ENCODE data around the gene DLL3. TPM values are rescaled to one million over a fixed set of nuclear protein-coding genes. Genes with fewer than 3 reads are reported as not detected.

DLL3 gene
- total RNA-seq, 2 donors from 2014 or later, result 2.0 to 4.3 TPM

GRCh38 chr19:39471756-39472536 is 26.8 kb upstream of the DLL3 start:
- Histone ChIP-seq H3K4me3 (ENCODE audit: low read length) (no peak overlapping the region), H3K4me1 (ENCODE audit: control insufficient read depth, insufficient read depth, low read length) (no peaks in the 10 kb centered on the region), H3K36me3 (ENCODE audit: control insufficient read depth, insufficient read depth, low read length) (peaks cover 88% of the 10 kb centered on the region), H3K27me3 (ENCODE audit: control insufficient read depth, insufficient read depth, low read length, poor library complexity, severe bottlenecking) (no peaks in the 10 kb centered on the region), H3K9ac (ENCODE audit: extremely low read depth, low read length, poor library complexity, severe bottlenecking) (no peak overlapping the region), H3K27ac (ENCODE audit: low read depth, low read length) (no peak overlapping the region), H3K9me3 (ENCODE audit: control insufficient read depth, low read length) (no peaks in the 10 kb centered on the region)
- no peak for DNase-seq
- 94 to 100% methylated on average over 2 to 8 of the region's 8 CpGs for WGBS, 2 experiments (ENCODE audit: insufficient coverage in 1 of 2, insufficient read length in 1 of 2)
- no peaks in the 10 kb centered on the region for H3K4me1 Mint-ChIP-seq
- H3K27me3 Mint-ChIP-seq (ENCODE audit: insufficient read depth), result no peaks in the 10 kb centered on the region
- H3K4me3 Mint-ChIP-seq, result no peak overlapping the region
- H3K9me3 Mint-ChIP-seq, result no peaks in the 10 kb centered on the region
- H3K36me3 Mint-ChIP-seq (ENCODE audit: low read depth), result peaks cover 75% of the 10 kb centered on the region
- TF ChIP-seq CTCF (conservative IDR thresholded peaks at IDR 0.05), result no peak
- no peak overlapping the region for H3K27ac Mint-ChIP-seq

- Histone ChIP-seq H3K27me3 (ENCODE audit: control insufficient read depth, insufficient read depth, low read length, poor library complexity, severe bottlenecking) (no peaks in the 10 kb centered on the region), H3K9ac (ENCODE audit: extremely low read depth, low read length, poor library complexity, severe bottlenecking) (no peak overlapping the region), H3K4me1 (ENCODE audit: control insufficient read depth, insufficient read depth, low read length) (no peaks in the 10 kb centered on the region), H3K4me3 (ENCODE audit: low read length) (no peak overlapping the region), H3K9me3 (ENCODE audit: control insufficient read depth, low read length) (no peaks in the 10 kb centered on the region), H3K36me3 (ENCODE audit: control insufficient read depth, insufficient read depth, low read length) (peaks cover 81% of the 10 kb centered on the region), H3K27ac (ENCODE audit: low read depth, low read length) (no peak overlapping the region)
- no peak for DNase-seq
- TF ChIP-seq CTCF (conservative IDR thresholded peaks at IDR 0.05), result no peak
- no peaks in the 10 kb centered on the region for H3K4me1 Mint-ChIP-seq
- H3K36me3 Mint-ChIP-seq (ENCODE audit: low read depth), result peaks cover 75% of the 10 kb centered on the region
- 94 to 98% methylated on average over 25 to 32 of the region's 32 CpGs for WGBS, 2 experiments (ENCODE audit: insufficient coverage in 1 of 2, insufficient read length in 1 of 2)
- H3K27me3 Mint-ChIP-seq (ENCODE audit: insufficient read depth), result no peaks in the 10 kb centered on the region
- H3K9me3 Mint-ChIP-seq, result no peaks in the 10 kb centered on the region
- H3K27ac Mint-ChIP-seq, result no peak overlapping the region
- no peak overlapping the region for H3K4me3 Mint-ChIP-seq
Observed at GRCh38 chr19:39472746-39473442, 25.9 kb upstream of the DLL3 start.

- no peak for TF ChIP-seq CTCF (conservative IDR thresholded peaks at IDR 0.05)
- 96 to 100% methylated on average over 5 to 11 of the region's 11 CpGs for WGBS, 2 experiments (ENCODE audit: insufficient coverage in 1 of 2, insufficient read length in 1 of 2)
- Mint-ChIP-seq H3K4me1 (no peaks in the 10 kb centered on the region), H3K27me3 (ENCODE audit: insufficient read depth) (no peaks in the 10 kb centered on the region), H3K4me3 (no peak overlapping the region), H3K36me3 (ENCODE audit: low read depth) (peaks cover 71% of the 10 kb centered on the region), H3K9me3 (no peaks in the 10 kb centered on the region), H3K27ac (no peak overlapping the region)
- Histone ChIP-seq H3K36me3 (ENCODE audit: control insufficient read depth, insufficient read depth, low read length) (peaks cover 75% of the 10 kb centered on the region), H3K9me3 (ENCODE audit: control insufficient read depth, low read length) (no peaks in the 10 kb centered on the region), H3K4me3 (ENCODE audit: low read length) (no peak overlapping the region), H3K27me3 (ENCODE audit: control insufficient read depth, insufficient read depth, low read length, poor library complexity, severe bottlenecking) (no peaks in the 10 kb centered on the region), H3K27ac (ENCODE audit: low read depth, low read length) (no peak overlapping the region), H3K4me1 (ENCODE audit: control insufficient read depth, insufficient read depth, low read length) (no peaks in the 10 kb centered on the region), H3K9ac (ENCODE audit: extremely low read depth, low read length, poor library complexity, severe bottlenecking) (no peak overlapping the region)
- DNase-seq, result no peak
Observed at GRCh38 chr19:39473443-39473960, 25.2 kb upstream of the DLL3 start.
